GM21576 (cell line): Measurements from ENCODE around the gene PDLIM1.

ENCODE experiments used
- ATAC-seq: cut with Tn5 transposase; IDR thresholded peaks from one replicate; pipeline ENCODE4 v1.9.1; 2021; ENCODE audit warnings: mild to moderate bottlenecking, moderate library complexity; ENCODE audit not compliant: unreplicated experiment

Gene PDLIM1

GRCh38 chr10:95315509-95315908 is 24.7 kb upstream of the PDLIM1 start:
- no peak for ATAC-seq

GRCh38 chr10:95314192-95314918 is 23.6 kb upstream of the PDLIM1 start:
- no peak for ATAC-seq

GRCh38 chr10:95312986-95313495 is 22.2 kb upstream of the PDLIM1 start:
- no peak for ATAC-seq

GRCh38 chr10:95312257-95312656 is 21.5 kb upstream of the PDLIM1 start:
- no peak for ATAC-seq

GRCh38 chr10:95309958-95310357 is 19.2 kb upstream of the PDLIM1 start:
- ATAC-seq = peak; percentile 62

GRCh38 chr10:95308389-95309302 is 17.8 kb upstream of the PDLIM1 start:
- no peak for ATAC-seq

- ATAC-seq = no peak
These were observed 16.0 kb upstream of the PDLIM1 start for GRCh38 chr10:95306851-95307250.

- no peak for ATAC-seq
These were observed 15.5 kb upstream of the PDLIM1 start for GRCh38 chr10:95306318-95306650.

GRCh38 chr10:95305606-95306317 is 15.0 kb upstream of the PDLIM1 start:
- ATAC-seq = no peak

GRCh38 chr10:95304976-95305375 is 14.2 kb upstream of the PDLIM1 start:
- no peak for ATAC-seq

- no peak for ATAC-seq
These were observed 13.7 kb upstream of the PDLIM1 start for GRCh38 chr10:95304463-95304862.

GRCh38 chr10:95303950-95304349 is 13.1 kb upstream of the PDLIM1 start:
- no peak for ATAC-seq

- ATAC-seq = no peak
These were observed 12.7 kb upstream of the PDLIM1 start for GRCh38 chr10:95303535-95303934.

- no peak for ATAC-seq
These were observed 9.3 kb upstream of the PDLIM1 start for GRCh38 chr10:95300022-95300539.

GRCh38 chr10:95297402-95297801 is 6.6 kb upstream of the PDLIM1 start:
- peak; percentile 38 for ATAC-seq

- ATAC-seq = no peak
These were observed 6.0 kb upstream of the PDLIM1 start for GRCh38 chr10:95296764-95297163.

GRCh38 chr10:95295031-95295755 is 4.4 kb upstream of the PDLIM1 start:
- peak; percentile 76 for ATAC-seq

GRCh38 chr10:95293631-95294030 is 2.8 kb upstream of the PDLIM1 start:
- no peak for ATAC-seq

GRCh38 chr10:95291365-95292039 is 699 bp upstream of the PDLIM1 start:
- no peak for ATAC-seq

- ATAC-seq = no peak
These were observed 832 bp downstream of the PDLIM1 start for GRCh38 chr10:95289921-95290421.
